CD14-positive monocyte (primary cell): ENCODE measurements around the gene LLGL2. TPM values are rescaled to one million over a fixed set of nuclear protein-coding genes. Genes with fewer than 3 reads are reported as not detected.
"Not testable (repeated sequence)": the region's sequence is repeated elsewhere in the genome, so short reads cannot be mapped to it uniquely, and the experiment has no call there.

Source experiments
- DNase-seq, 3 donors: peaks; one replicate each; pipeline ENCODE4 v3.0.0-alpha.2; 2011 to 2022
- H2AFZ ChIP-seq: 2 replicates; pipeline ENCODE4 v1.6.0; 2012; ENCODE audit warnings: mild to moderate bottlenecking, low read depth, low read length, inconsistent platforms; ENCODE audit not compliant: insufficient read depth, poor library complexity, severe bottlenecking
- H3K27ac ChIP-seq, 2 donors: 1 replicate in 1 of 2; 2 replicates in 1 of 2; pipeline ENCODE4 v1.5.1; 2012 to 2013; ENCODE audit warnings: low read length in 2 of 2, control low read depth in 1 of 2, inconsistent platforms in 1 of 2, low read depth in 1 of 2, mild to moderate bottlenecking in 1 of 2
- H3K27me3 ChIP-seq, 2 donors: one replicate each; pipeline versions ENCODE4 v1.6.0 to v1.6.1; 2011 to 2013; ENCODE audit warnings: low read length in 2 of 2; ENCODE audit not compliant: control insufficient read depth in 2 of 2, insufficient read depth in 2 of 2
- H3K36me3 ChIP-seq, 2 donors: replicated peaks in 1 of 2; 1 replicate in 1 of 2; 2 replicates in 1 of 2; pipeline versions ENCODE4 v1.5.1 to v1.6.1; 2012 to 2013; ENCODE audit warnings: low read length in 2 of 2, control low read depth in 1 of 2, inconsistent platforms in 1 of 2, mild to moderate bottlenecking in 1 of 2; ENCODE audit not compliant: insufficient read depth in 2 of 2, control insufficient read depth in 1 of 2
- H3K4me1 ChIP-seq, 2 donors: 1 replicate in 1 of 2; 2 replicates in 1 of 2; pipeline versions ENCODE4 v1.5.1 to v1.6.1; 2012 to 2013; ENCODE audit warnings: low read length in 2 of 2, control low read depth in 1 of 2, inconsistent platforms in 1 of 2, mild to moderate bottlenecking in 1 of 2, moderate library complexity in 1 of 2; ENCODE audit not compliant: insufficient read depth in 2 of 2, control insufficient read depth in 1 of 2
- H3K4me2 ChIP-seq: replicated peaks from 2 replicates; pipeline ENCODE3; 2012; ENCODE audit warnings: low read length, moderate library complexity, mild to moderate bottlenecking; ENCODE audit not compliant: poor library complexity, severe bottlenecking; ENCODE audit errors: extremely low read depth
- H3K4me3 ChIP-seq, 3 experiments: fragments of 200-600 bp in 1 of 3; sonication (generic) in 1 of 3; replicated peaks in 1 of 3; 1 replicate in 2 of 3; 2 replicates in 1 of 3; pipeline ENCODE4 v1.5.1; 2011 to 2013; ENCODE audit warnings: low read length in 3 of 3, mild to moderate bottlenecking in 3 of 3, control low read depth in 2 of 3, low read depth in 2 of 3, inconsistent platforms in 1 of 3, moderate library complexity in 1 of 3
- H3K79me2 ChIP-seq: 2 replicates; pipeline ENCODE4 v1.6.0; 2012; ENCODE audit warnings: mild to moderate bottlenecking, control low read depth, inconsistent platforms, low read length, moderate library complexity; ENCODE audit not compliant: insufficient read depth
- H3K9ac ChIP-seq: 2 replicates; pipeline ENCODE4 v1.6.0; 2017; ENCODE audit warnings: low read length, mild to moderate bottlenecking; ENCODE audit not compliant: insufficient read depth, poor library complexity, severe bottlenecking
- H3K9me3 ChIP-seq, 2 donors: replicated peaks in 1 of 2; 1 replicate in 1 of 2; 2 replicates in 1 of 2; pipeline versions ENCODE4 v1.5.1 to v1.6.1; 2012 to 2013; ENCODE audit warnings: low read length in 2 of 2, control low read depth in 1 of 2; ENCODE audit not compliant: control insufficient read depth in 1 of 2, insufficient read depth in 1 of 2
- H4K20me1 ChIP-seq: 2 replicates; pipeline ENCODE4 v1.6.0; 2012; ENCODE audit warnings: mild to moderate bottlenecking, low read length, control low read depth, moderate library complexity; ENCODE audit not compliant: insufficient read depth
- H3K27ac Mint-ChIP-seq, 7 donors: one replicate each; pipeline ENCODE4 v1.8.0; 2020; ENCODE audit warnings: mild to moderate bottlenecking in 7 of 7, mixed read lengths in 7 of 7, moderate library complexity in 6 of 7, inconsistent platforms in 2 of 7
- H3K27me3 Mint-ChIP-seq, 3 donors: one replicate each; pipeline ENCODE4 v1.8.0; 2021 to 2022; ENCODE audit warnings: low read depth in 3 of 3, mild to moderate bottlenecking in 3 of 3, mixed read lengths in 3 of 3, moderate library complexity in 3 of 3, inconsistent platforms in 1 of 3
- H3K36me3 Mint-ChIP-seq, 2 donors: one replicate each; pipeline ENCODE4 v1.8.0; 2020; ENCODE audit warnings: mixed read lengths in 2 of 2, inconsistent platforms in 1 of 2, mild to moderate bottlenecking in 1 of 2
- H3K4me1 Mint-ChIP-seq: one replicate; pipeline ENCODE4 v1.8.0; 2020; ENCODE audit warnings: mild to moderate bottlenecking, mixed read lengths
- H3K4me3 Mint-ChIP-seq, 2 donors: one replicate each; pipeline ENCODE4 v1.8.0; 2020; ENCODE audit warnings: mild to moderate bottlenecking in 2 of 2, mixed read lengths in 2 of 2, moderate library complexity in 1 of 2
- H3K9me3 Mint-ChIP-seq, 7 donors: one replicate each; pipeline ENCODE4 v1.8.0; 2020 to 2022; ENCODE audit warnings: mixed read lengths in 7 of 7, mild to moderate bottlenecking in 6 of 7, moderate library complexity in 6 of 7, inconsistent platforms in 2 of 7
- WGBS: methylation state at CpG from one replicate; pipeline ENCODE4 v1.1.5; 2013; ENCODE audit warnings: missing lambda C conversion rate; ENCODE audit not compliant: insufficient coverage; 5-methylcytosine and 5-hydroxymethylcytosine counted together
- intact Hi-C, 2 donors: fragments of 100-400 bp; cut with micrococcal nuclease; formaldehyde crosslinking; loops; one replicate each; pipeline versions ENCODE4 v1.15.0 to v1.15.1; 2023
- polyA plus RNA-seq, 3 donors: library from polyadenylated mRNA; depleted of rRNA in 1 of 3; unstranded in 2 of 3; stranded (reverse) in 1 of 3; fragments of 300-500 nt in 2 of 3; fragments of >200 nt in 1 of 3; fragmentation: Illumina TruSeq in 2 of 3; gene quantifications; 1 replicate in 2 of 3; 2 replicates in 1 of 3; pipeline ENCODE4 v1.2.3, GENCODE V29; 2012 to 2021
- TF ChIP-seq, protein P1 (sequence below): fragments of 200-600 bp; IDR thresholded peaks from one replicate; pipeline ENCODE4 v1.8.0; 2022; ENCODE audit warnings: antibody characterized with exemption, mild to moderate bottlenecking

The LLGL2 gene
- polyA plus RNA-seq, 3 donors = 4.8 to 7.5 (median 5.5) TPM

- Mint-ChIP-seq H3K4me3 (peak overlapping the region; percentile 76 to 87), H3K4me1 (peaks cover 18% of the 10 kb centered on the region), H3K27me3 (peaks cover 12 to 38% (median 24%) of the 10 kb centered on the region in 3 donors), H3K9me3 (peaks cover 0 to 2% (median 0%) of the 10 kb centered on the region in 7 donors), H3K36me3 (peaks cover 17 to 24% of the 10 kb centered on the region in 2 donors), H3K27ac (no peak overlapping the region)
- 0% methylated on average over 2 of the region's 3 CpGs for WGBS
- intact Hi-C loops = loop anchor here in 1 of 2 donors (5.0 kb wide), 3 partner anchors 54 to 69 kb away; partner anchors contain the start of genes MYO15B and TMEM94
- Histone ChIP-seq H3K79me2 (no peaks in the 10 kb centered on the region), H3K9me3 (no peaks in the 10 kb centered on the region), H3K27me3 (peaks cover 3 to 28% of the 10 kb centered on the region in 2 donors), H3K4me3 (no peak overlapping the region), H3K4me1 (peaks cover 18 to 38% of the 10 kb centered on the region in 2 donors), H2AFZ (no peak overlapping the region), H3K4me2 (no peak overlapping the region), H4K20me1 (no peaks in the 10 kb centered on the region), H3K36me3 (no peaks in the 10 kb centered on the region), H3K27ac (no peak overlapping the region), H3K9ac (no peak overlapping the region)
- TF ChIP-seq, protein P1, sequence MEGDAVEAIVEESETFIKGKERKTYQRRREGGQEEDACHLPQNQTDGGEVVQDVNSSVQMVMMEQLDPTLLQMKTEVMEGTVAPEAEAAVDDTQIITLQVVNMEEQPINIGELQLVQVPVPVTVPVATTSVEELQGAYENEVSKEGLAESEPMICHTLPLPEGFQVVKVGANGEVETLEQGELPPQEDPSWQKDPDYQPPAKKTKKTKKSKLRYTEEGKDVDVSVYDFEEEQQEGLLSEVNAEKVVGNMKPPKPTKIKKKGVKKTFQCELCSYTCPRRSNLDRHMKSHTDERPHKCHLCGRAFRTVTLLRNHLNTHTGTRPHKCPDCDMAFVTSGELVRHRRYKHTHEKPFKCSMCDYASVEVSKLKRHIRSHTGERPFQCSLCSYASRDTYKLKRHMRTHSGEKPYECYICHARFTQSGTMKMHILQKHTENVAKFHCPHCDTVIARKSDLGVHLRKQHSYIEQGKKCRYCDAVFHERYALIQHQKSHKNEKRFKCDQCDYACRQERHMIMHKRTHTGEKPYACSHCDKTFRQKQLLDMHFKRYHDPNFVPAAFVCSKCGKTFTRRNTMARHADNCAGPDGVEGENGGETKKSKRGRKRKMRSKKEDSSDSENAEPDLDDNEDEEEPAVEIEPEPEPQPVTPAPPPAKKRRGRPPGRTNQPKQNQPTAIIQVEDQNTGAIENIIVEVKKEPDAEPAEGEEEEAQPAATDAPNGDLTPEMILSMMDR = no peak
- no peak for DNase-seq
These were observed 7.3 kb upstream of the LLGL2 start for GRCh38 chr17:75518201-75518600.

- H3K4me1 Mint-ChIP-seq = peaks cover 18% of the 10 kb centered on the region
- 96% methylated on average over 4 of the region's 9 CpGs for WGBS
- no peak overlapping the region for H3K4me2 ChIP-seq
- intact Hi-C loops = loop anchor here in 1 of 2 donors (5.0 kb wide), 3 partner anchors 53 to 68 kb away; partner anchors contain the start of genes MYO15B and TMEM94
- no peak overlapping the region for H3K9ac ChIP-seq
- H3K27me3 ChIP-seq = peaks cover 3 to 23% of the 10 kb centered on the region in 2 donors
- H2AFZ ChIP-seq = no peak overlapping the region
- TF ChIP-seq, protein P1 = no peak
- peaks cover 17 to 24% of the 10 kb centered on the region in 2 donors for H3K36me3 Mint-ChIP-seq
- no peak overlapping the region for H3K27ac ChIP-seq
- H3K9me3 Mint-ChIP-seq = no peaks in the 10 kb centered on the region
- H3K36me3 ChIP-seq = no peaks in the 10 kb centered on the region
- H4K20me1 ChIP-seq = no peaks in the 10 kb centered on the region
- peaks cover 13 to 33% (median 22%) of the 10 kb centered on the region in 3 donors for H3K27me3 Mint-ChIP-seq
- no peak overlapping the region for H3K4me3 Mint-ChIP-seq
- no peak overlapping the region for H3K4me3 ChIP-seq
- H3K27ac Mint-ChIP-seq = peak overlapping the region in 1 of 7 donors; percentile 1
- no peak for DNase-seq
- H3K79me2 ChIP-seq = no peaks in the 10 kb centered on the region
- peaks cover 18 to 38% of the 10 kb centered on the region in 2 donors for H3K4me1 ChIP-seq
- no peaks in the 10 kb centered on the region for H3K9me3 ChIP-seq
These were observed 6.4 kb upstream of the LLGL2 start for GRCh38 chr17:75518983-75519537.

DNA sequence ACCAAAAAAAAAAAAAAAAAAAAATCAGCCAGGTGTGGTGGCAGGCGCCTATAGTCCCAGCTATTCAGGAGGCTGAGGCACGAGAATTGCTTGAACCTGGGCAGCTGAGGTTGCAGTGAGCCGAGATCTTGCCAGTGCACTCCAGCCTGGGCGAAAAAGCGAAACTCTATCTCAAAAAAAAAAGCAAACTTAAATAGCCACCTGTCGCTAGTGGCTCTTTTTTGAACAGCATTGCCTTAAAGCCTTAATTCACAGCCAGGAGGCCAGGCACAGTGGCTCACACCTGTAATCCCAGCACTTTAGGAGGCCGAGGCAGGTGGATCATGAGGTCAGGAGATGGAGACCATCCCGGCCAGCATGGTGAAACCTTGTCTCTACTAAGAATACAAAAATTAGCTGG is 5.1 kb upstream of the LLGL2 start:
- H3K4me3 ChIP-seq, H3K4me3 Mint-ChIP-seq, intact Hi-C loops, H3K36me3 ChIP-seq, DNase-seq, H4K20me1 ChIP-seq, H3K27ac Mint-ChIP-seq, H3K79me2 ChIP-seq, H3K27ac ChIP-seq, H3K9ac ChIP-seq, H3K4me2 ChIP-seq, H2AFZ ChIP-seq, H3K9me3 ChIP-seq, H3K9me3 Mint-ChIP-seq: not testable (repeated sequence)
- Mint-ChIP-seq H3K27me3 (peaks cover 9 to 29% (median 13%) of the 10 kb centered on the region in 3 donors), H3K36me3 (peaks cover 17 to 24% of the 10 kb centered on the region in 2 donors), H3K4me1 (peaks cover 22% of the 10 kb centered on the region)
- WGBS = 80% methylated on average over 1 of the region's 8 CpGs
- peaks cover 3 to 15% of the 10 kb centered on the region in 2 donors for H3K27me3 ChIP-seq
- peaks cover 23 to 39% of the 10 kb centered on the region in 2 donors for H3K4me1 ChIP-seq
